Transverse colon (tissue), 4 donors: ENCODE measurements around the gene TTC19. TPM values are rescaled to one million over a fixed set of nuclear protein-coding genes. Genes with fewer than 3 reads are reported as not detected.

Source experiments
- DNase-seq: peaks from one replicate; pipeline ENCODE4 v3.0.0-alpha.2; 2019
- H3K27ac ChIP-seq, 4 donors: fragments of 200-600 bp; sonication (generic); 2 replicates each; pipeline ENCODE4 v1.5.1; 2016 to 2018; ENCODE audit warnings: inconsistent platforms in 4 of 4
- H3K27me3 ChIP-seq: fragments of 200-600 bp; sonication (generic); 2 replicates; pipeline ENCODE4 v1.5.1; 2017; ENCODE audit warnings: inconsistent platforms
- H3K36me3 ChIP-seq, 4 donors: fragments of 200-600 bp; sonication (generic); 2 replicates each; pipeline ENCODE4 v1.5.1; 2017 to 2019; ENCODE audit warnings: inconsistent platforms in 4 of 4
- H3K4me1 ChIP-seq, 4 donors: fragments of 200-600 bp; sonication (generic); 2 replicates each; pipeline ENCODE4 v1.5.1; 2017 to 2020; ENCODE audit warnings: inconsistent platforms in 4 of 4
- H3K4me3 ChIP-seq, 4 donors: fragments of 200-600 bp; sonication (generic); 1 replicate in 1 of 4; 2 replicates in 3 of 4; pipeline versions ENCODE4 v1.5.1 to v1.6.1; 2017 to 2019; ENCODE audit warnings: inconsistent platforms in 4 of 4
- H3K9me3 ChIP-seq, 2 donors: fragments of 200-600 bp; sonication (generic); 2 replicates each; pipeline ENCODE4 v1.5.1; 2017 to 2019; ENCODE audit warnings: inconsistent platforms in 2 of 2
- CTCF ChIP-seq, 5 experiments: fragments of 200-600 bp in 3 of 5; fragments of 450-650 bp in 2 of 5; sonication (generic) in 3 of 5; IDR thresholded peaks; 1 replicate in 2 of 5; 2 replicates in 3 of 5; pipeline ENCODE4 v1.5.1; 2016 to 2017; ENCODE audit warnings: antibody characterized with exemption in 5 of 5, inconsistent platforms in 3 of 5, mild to moderate bottlenecking in 2 of 5, moderate library complexity in 1 of 5
- EP300 ChIP-seq: sonication (generic); formaldehyde crosslinking; IDR thresholded peaks from one replicate; pipeline ENCODE4 v1.6.1; 2017; ENCODE audit warnings: antibody characterized with exemption, low read depth
- POLR2A ChIP-seq: fragments of 450-650 bp; IDR thresholded peaks from one replicate; pipeline ENCODE4 v1.6.1; 2016; ENCODE audit warnings: antibody characterized with exemption, mild to moderate bottlenecking, moderate library complexity
- POLR2AphosphoS5 ChIP-seq, 3 donors: sonication (generic); formaldehyde crosslinking; IDR thresholded peaks; one replicate each; pipeline ENCODE4 v1.6.1; 2016; ENCODE audit warnings: antibody characterized with exemption in 3 of 3
- WGBS, 2 donors: methylation state at CpG; one replicate each; pipeline ENCODE4 v1.1.5; 2018; ENCODE audit warnings: low coverage in 1 of 2; 5-methylcytosine and 5-hydroxymethylcytosine counted together
- in situ Hi-C, 4 donors: fragments of 200-750 bp; cut with MboI; loops; one replicate each; pipeline versions ENCODE4 v1.15.0 to v1.15.1; 2017; ENCODE audit warnings: low sequenced_read_pairs in 3 of 4, low pct_ligation_motif_present in 1 of 4, low pct_unique_long_range_greater_than_20kb in 1 of 4
- intact Hi-C: fragments of 100-400 bp; cut with DNase I; formaldehyde crosslinking; loops from one replicate; pipeline ENCODE4 v1.15.1; 2023; ENCODE audit warnings: low total_unique reads
- total RNA-seq, 4 donors: library from RNA; depleted of rRNA; stranded (reverse); fragments of >200 nt; gene quantifications; one replicate each; pipeline ENCODE4 v1.1.0, GENCODE V29; 2016

TTC19 gene
- total RNA-seq, 4 donors from 2014 or later, result 65.3 to 371 (median 187) TPM

GRCh38 chr17:15966183-15966878 is 33.3 kb upstream of the TTC19 start:
- in situ Hi-C loops (no loop called here), intact Hi-C loops (no loop called here)
- TF ChIP-seq POLR2AphosphoS5 (IDR thresholded peaks at IDR 0.05) (peak in 1 of 3 donors; percentile 10), POLR2A (no peak)

DNA sequence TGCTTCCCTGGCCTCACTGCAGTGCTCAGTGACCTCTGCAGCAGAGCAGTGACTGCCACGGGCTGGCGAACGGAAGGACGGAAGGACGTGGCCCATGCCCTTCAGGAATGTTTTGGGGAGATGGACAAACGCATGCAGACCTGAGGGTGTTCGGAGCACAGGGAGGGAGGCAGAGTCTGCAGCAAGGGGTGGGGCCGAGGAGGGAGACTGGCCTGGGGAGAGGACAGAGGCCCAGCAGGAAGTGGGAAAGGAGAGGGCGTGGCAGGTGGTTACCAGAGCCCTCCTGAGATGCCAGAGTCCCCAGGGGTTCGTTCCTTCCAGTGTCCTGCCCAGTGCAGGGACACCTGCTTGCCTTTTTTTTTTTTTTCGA is 32.8 kb upstream of the TTC19 start:
- DNase-seq, result peak; percentile 79
- 43% methylated on average over 11 of the region's 11 CpGs; no CpG with 5 or more reads in 1 of the 2 donors for WGBS, 2 donors
- H3K36me3 ChIP-seq, result no peaks in the 10 kb centered on the region
- TF ChIP-seq EP300 (no peak), CTCF (IDR thresholded peaks at IDR 0.05) (no peak), POLR2AphosphoS5 (IDR thresholded peaks at IDR 0.05) (peak in 2 of 3 donors; percentile 10 to 26), POLR2A (no peak)
- peaks cover 8 to 28% (median 20%) of the 10 kb centered on the region in 4 donors for H3K4me1 ChIP-seq
- H3K4me3 ChIP-seq, result no peak overlapping the region
- H3K27me3 ChIP-seq, result no peaks in the 10 kb centered on the region
- no peaks in the 10 kb centered on the region for H3K9me3 ChIP-seq
- in situ Hi-C loops, result no loop called here
- peak overlapping the region; percentile 82 to 91 (median 85) for H3K27ac ChIP-seq
- intact Hi-C loops, result no loop called here

More at GRCh38 chr17:15966183-15966878, 33.3 kb upstream of the TTC19 start:
- peak; percentile 68 for DNase-seq
- Histone ChIP-seq H3K27me3 (no peaks in the 10 kb centered on the region), H3K9me3 (no peaks in the 10 kb centered on the region), H3K4me1 (peaks cover 8 to 28% (median 20%) of the 10 kb centered on the region in 4 donors), H3K36me3 (no peaks in the 10 kb centered on the region), H3K27ac (peak overlapping the region; percentile 82 to 91 (median 85)), H3K4me3 (peak overlapping the region in 1 of 4 donors; percentile 6)
- 32% methylated on average over 4 to 13 of the region's 13 CpGs for WGBS, 2 donors

- no peak for DNase-seq
- peak overlapping the region; percentile 82 to 91 (median 85) for H3K27ac ChIP-seq
- in situ Hi-C loops, result no loop called here
- H3K4me1 ChIP-seq, result peaks cover 8 to 28% (median 20%) of the 10 kb centered on the region in 4 donors
- H3K9me3 ChIP-seq, result no peaks in the 10 kb centered on the region
- intact Hi-C loops, result no loop called here
- WGBS, 2 donors, result 90 to 95% methylated on average over 6 to 11 of the region's 11 CpGs
- H3K27me3 ChIP-seq, result no peaks in the 10 kb centered on the region
- TF ChIP-seq POLR2A (no peak), POLR2AphosphoS5 (IDR thresholded peaks at IDR 0.05) (no peak), EP300 (no peak), CTCF (IDR thresholded peaks at IDR 0.05) (no peak)
- no peaks in the 10 kb centered on the region for H3K36me3 ChIP-seq
- H3K4me3 ChIP-seq, result no peak overlapping the region
These were observed 31.8 kb upstream of the TTC19 start for GRCh38 chr17:15967706-15968399.

GRCh38 chr17:15969463-15969862 is 30.2 kb upstream of the TTC19 start:
- Histone ChIP-seq H3K27me3 (no peaks in the 10 kb centered on the region), H3K9me3 (no peaks in the 10 kb centered on the region), H3K36me3 (no peaks in the 10 kb centered on the region), H3K4me1 (peaks cover 8 to 28% (median 20%) of the 10 kb centered on the region in 4 donors), H3K27ac (no peak overlapping the region), H3K4me3 (no peak overlapping the region)
- in situ Hi-C loops, result no loop called here
- WGBS, 2 donors, result 97 to 99% methylated on average over 8 of the region's 8 CpGs
- intact Hi-C loops, result no loop called here
- TF ChIP-seq POLR2AphosphoS5 (IDR thresholded peaks at IDR 0.05), result no peak
- TF ChIP-seq POLR2A, result no peak
- TF ChIP-seq CTCF (IDR thresholded peaks at IDR 0.05), result no peak
- TF ChIP-seq EP300, result no peak
- DNase-seq, result no peak
